WERI-Rb-1 (cell line): ENCODE measurements around the gene IFNE.

Source experiments
- DNase-seq: peaks from one replicate; pipeline ENCODE4 v3.0.0-alpha.2; 2020
- H3K27ac ChIP-seq: fragments of 250-450 bp; sonication (Bioruptor Pico); 2 replicates; pipeline ENCODE4 v1.5.1; 2020; ENCODE audit warnings: mild to moderate bottlenecking, moderate library complexity
- H3K27me3 ChIP-seq: fragments of 250-450 bp; sonication (Bioruptor Pico); 2 replicates; pipeline ENCODE4 v1.5.1; 2021; ENCODE audit warnings: mild to moderate bottlenecking, low read depth, moderate library complexity; ENCODE audit not compliant: insufficient read depth, severe bottlenecking
- H3K36me3 ChIP-seq: fragments of 250-450 bp; sonication (Bioruptor Pico); 2 replicates; pipeline ENCODE4 v1.5.1; 2020; ENCODE audit warnings: mild to moderate bottlenecking, moderate library complexity
- H3K4me3 ChIP-seq: 2 replicates; pipeline ENCODE4 v1.5.1; 2011; ENCODE audit warnings: low read depth, mild to moderate bottlenecking, control low read depth, low read length
- H3K9me3 ChIP-seq: fragments of 250-450 bp; sonication (Bioruptor Pico); 2 replicates; pipeline ENCODE4 v1.5.1; 2021; ENCODE audit warnings: mild to moderate bottlenecking, moderate library complexity; ENCODE audit not compliant: severe bottlenecking
- CTCF ChIP-seq: IDR thresholded peaks from 2 replicates; pipeline ENCODE4 v1.5.1; 2011; ENCODE audit warnings: low read depth, mild to moderate bottlenecking, control low read depth, inconsistent platforms, low read length

IFNE gene

GRCh38 chr9:21523021-21524014, 41.2 kb upstream of the IFNE start:
- no peaks in the 10 kb centered on the region for H3K36me3 ChIP-seq
- no peak overlapping the region for H3K4me3 ChIP-seq
- H3K9me3 ChIP-seq, result no peaks in the 10 kb centered on the region
- peaks cover 6% of the 10 kb centered on the region for H3K27me3 ChIP-seq
- TF ChIP-seq CTCF, result no peak
- H3K27ac ChIP-seq, result no peak overlapping the region
- DNase-seq, result no peak

GRCh38 chr9:21522348-21522747, 40.2 kb upstream of the IFNE start:
- Histone ChIP-seq H3K27me3 (peaks cover 3% of the 10 kb centered on the region), H3K4me3 (no peak overlapping the region), H3K27ac (no peak overlapping the region), H3K9me3 (no peaks in the 10 kb centered on the region), H3K36me3 (no peaks in the 10 kb centered on the region)
- no peak for DNase-seq
- TF ChIP-seq CTCF, result no peak

- H3K4me3 ChIP-seq, result no peak overlapping the region
- H3K36me3 ChIP-seq, result no peaks in the 10 kb centered on the region
- TF ChIP-seq CTCF, result no peak
- H3K27me3 ChIP-seq, result peaks cover 3% of the 10 kb centered on the region
- H3K9me3 ChIP-seq, result no peaks in the 10 kb centered on the region
- no peak overlapping the region for H3K27ac ChIP-seq
- no peak for DNase-seq
Observed at GRCh38 chr9:21521448-21521847, 39.3 kb upstream of the IFNE start.

GRCh38 chr9:21520501-21521228, 38.6 kb upstream of the IFNE start:
- no peak for TF ChIP-seq CTCF
- DNase-seq, result no peak
- Histone ChIP-seq H3K27me3 (peaks cover 3% of the 10 kb centered on the region), H3K9me3 (no peaks in the 10 kb centered on the region), H3K4me3 (no peak overlapping the region), H3K36me3 (no peaks in the 10 kb centered on the region), H3K27ac (no peak overlapping the region)

GRCh38 chr9:21519855-21520434, 37.8 kb upstream of the IFNE start:
- Histone ChIP-seq H3K9me3 (no peaks in the 10 kb centered on the region), H3K27me3 (no peaks in the 10 kb centered on the region), H3K4me3 (no peak overlapping the region), H3K27ac (no peak overlapping the region), H3K36me3 (no peaks in the 10 kb centered on the region)
- no peak for TF ChIP-seq CTCF
- no peak for DNase-seq
